Activated T-cell treated with anti-CD3 and anti-CD28 coated beads for 24 hours (primary cell): ENCODE results near the gene MPL.
"Not testable (repeated sequence)": the region's sequence is repeated elsewhere in the genome, so short reads cannot be mapped to it uniquely, and the experiment has no call there.

Experiments
- DNase-seq: peaks from one replicate; pipeline ENCODE4 v3.0.0-alpha.2; 2020; ENCODE audit warnings: low read depth

Gene MPL

GRCh38 chr1:43377831-43378230 lies 40.2 kb downstream of the MPL start:
- no peak for DNase-seq

- DNase-seq: no peak
Measured at GRCh38 chr1:43379476-43379875, 41.9 kb downstream of the MPL start.

- no peak for DNase-seq
Measured at GRCh38 chr1:43381612-43382011, 44.0 kb downstream of the MPL start.

- no peak for DNase-seq
Measured at GRCh38 chr1:43382027-43382779, 44.6 kb downstream of the MPL start.

- DNase-seq: no peak
Measured at GRCh38 chr1:43383449-43383848, 45.8 kb downstream of the MPL start.

- no peak for DNase-seq
Measured at GRCh38 chr1:43386676-43387075, 49.1 kb downstream of the MPL start.

GRCh38 chr1:43387976-43388599 lies 50.5 kb downstream of the MPL start:
- DNase-seq: no peak

GRCh38 chr1:43388613-43389012 lies 51.0 kb downstream of the MPL start:
- no peak for DNase-seq

GRCh38 chr1:43389326-43390313 lies 52.0 kb downstream of the MPL start, which contains the start of the genes MED8 and SZT2:
Gene MED8 (minus strand): TSS chr1:43389800. CDS start chr1:43389764, 36 bp downstream.
Gene SZT2 (plus strand): TSS chr1:43389899. CDS start chr1:43389969, 70 bp downstream.
- peak; percentile 92 for DNase-seq

- DNase-seq: no peak
Measured at GRCh38 chr1:43392702-43393101, 55.1 kb downstream of the MPL start.

GRCh38 chr1:43395523-43395922 lies 57.9 kb downstream of the MPL start:
- DNase-seq: no peak

- DNase-seq: no peak
Measured at GRCh38 chr1:43396059-43396458, 58.4 kb downstream of the MPL start.

- DNase-seq: no peak
Measured at GRCh38 chr1:43398227-43398626, 60.6 kb downstream of the MPL start.

- not testable (repeated sequence) for DNase-seq
Measured at GRCh38 chr1:43400441-43400840, 62.8 kb downstream of the MPL start.

- DNase-seq: no peak
Measured at GRCh38 chr1:43402089-43402865, 64.7 kb downstream of the MPL start.
